ENCODE data around the gene TUBB1. TPM values are rescaled to one million over a fixed set of nuclear protein-coding genes. Genes with fewer than 3 reads are reported as not detected.

TUBB1 gene
- total and polyA plus RNA-seq, 2 of the 13 experiments (the other 11 are each of a cell fraction or from before 2014, with no cell fraction given) = 0.11 to 57.6 TPM

GRCh38 chr20:59074456-59074855, 55.2 kb downstream of the TUBB1 start:
- Histone ChIP-seq H3K4me1 (ENCODE audit: insufficient read depth, low read length) (no peaks in the 10 kb centered on the region), H3K27ac (ENCODE audit: extremely low read length, insufficient read depth, low read length) (no peak overlapping the region), H3K27me3 (ENCODE audit: control insufficient read depth in 1 of 2, insufficient read depth in 2 of 2, low read length in 2 of 2) (peaks cover 4 to 58% of the 10 kb centered on the region in 2 experiments), H2AFZ (ENCODE audit: low read length) (no peak overlapping the region), H3K4me2 (ENCODE audit: low read depth, low read length) (no peak overlapping the region), H4K20me1 (ENCODE audit: insufficient read depth, low read length) (no peaks in the 10 kb centered on the region), H3K36me3 (replicated peaks in 1 of 2; ENCODE audit: control insufficient read depth in 1 of 2, insufficient read depth in 2 of 2, low read length in 2 of 2) (no peaks in the 10 kb centered on the region), H3K4me3 (replicated peaks in 1 of 3; ENCODE audit: insufficient read depth in 1 of 3, low read depth in 2 of 3, low read length in 3 of 3) (no peak overlapping the region), H3K79me2 (ENCODE audit: insufficient read depth, low read length) (no peaks in the 10 kb centered on the region), H3K9me3 (ENCODE audit: low read length) (no peaks in the 10 kb centered on the region), H3K9ac (ENCODE audit: insufficient read depth, low read depth, low read length) (no peak overlapping the region)
- intact Hi-C loops (cut with micrococcal nuclease; ENCODE audit: unreplicated experiment) (no loop called here), in situ Hi-C loops (cut with HindIII; ENCODE audit: extremely low pct_ligation_motif_present, low pct_unique_long_range_greater_than_20kb) (no loop called here)
- TF ChIP-seq RBM22 (optimal IDR thresholded peaks at IDR 0.05; ENCODE audit: low read length) (no peak), RCOR2 (CRISPR knock-in tag; IDR thresholded peaks at IDR 0.05) (no peak), AHDC1 (CRISPR knock-in tag; IDR thresholded peaks at IDR 0.05; ENCODE audit: borderline replicate concordance) (no peak), SRSF4 (IDR thresholded peaks at IDR 0.05; ENCODE audit: low read depth, low read length, poor library complexity, severe bottlenecking) (no peak), MXD3 (CRISPR knock-in tag; IDR thresholded peaks at IDR 0.05) (no peak), ZNF460 (CRISPR knock-in tag; IDR thresholded peaks at IDR 0.05; ENCODE audit: borderline replicate concordance) (no peak), ZBTB40 (IDR thresholded peaks at IDR 0.05) (no peak), ZBTB40 (CRISPR knock-in tag; IDR thresholded peaks at IDR 0.05) (no peak), CEBPG (CRISPR knock-in tag; IDR thresholded peaks at IDR 0.05) (no peak)
- FAIRE-seq (no peak), ATAC-seq (no peak), DNase-seq (ENCODE audit: low spot score) (no peak)
- BruUV-seq (replicated peaks) = no TSS peak
- ChIA-PET POLR2A (no interaction called here), CTCF (ENCODE audit: low intra/inter-chr PET ratio, low total read pairs) (no interaction called here)
- 3% methylated on average over 3 of the region's 3 CpGs for WGBS (ENCODE audit: low lambda C conversion rate)
